ENCODE data around the gene DIP2B. TPM values are rescaled to one million over a fixed set of nuclear protein-coding genes. Genes with fewer than 3 reads are reported as not detected.

Gene DIP2B
- total RNA-seq, 1 donor from 2014 or later = 40.8 TPM

GRCh38 chr12:50775251-50775650 is 270.5 kb downstream of the DIP2B start:
- DNase-seq = no peak

GRCh38 chr12:50776749-50777728 is 272.3 kb downstream of the DIP2B start:
- no peak for DNase-seq

- no peak for DNase-seq
Measured at GRCh38 chr12:50778663-50779590, 274.1 kb downstream of the DIP2B start.

- DNase-seq = no peak
Measured at GRCh38 chr12:50780013-50780412, 275.2 kb downstream of the DIP2B start.

- DNase-seq = no peak
Measured at GRCh38 chr12:50784501-50784900, 279.7 kb downstream of the DIP2B start.

GRCh38 chr12:50785406-50786001 is 280.7 kb downstream of the DIP2B start:
- DNase-seq = no peak

- peak; percentile 3 for DNase-seq
Measured at GRCh38 chr12:50786498-50787231, 281.9 kb downstream of the DIP2B start.

GRCh38 chr12:50787618-50788017 is 282.8 kb downstream of the DIP2B start:
- no peak for DNase-seq

GRCh38 chr12:50788561-50788960 is 283.8 kb downstream of the DIP2B start:
- no peak for DNase-seq

- DNase-seq = no peak
Measured at GRCh38 chr12:50790081-50790480, 285.3 kb downstream of the DIP2B start.

Small RNA genes within 50 kb of the gene (small RNA-seq; reads per million reads assigned to genes)
- not detected for gene RF00019 (ENCODE audit: low replicate concordance)
- not detected for gene RNU6-238P (ENCODE audit: low replicate concordance)
- not detected for gene RNU6-769P (ENCODE audit: low replicate concordance)

Other genes starting within 250 kb of the DIP2B start
- 66.1 TPM for gene LIMA1, start 221.5 kb upstream of the DIP2B start, total RNA-seq
- gene FAM186A, start 108.4 kb upstream of the DIP2B start, total RNA-seq = not detected
- 87.3 TPM for gene LARP4, start 104.1 kb upstream of the DIP2B start, total RNA-seq

Measured in tongue (tissue), 3 donors.